ENCODE measurements around the gene GZF1.

DNA sequence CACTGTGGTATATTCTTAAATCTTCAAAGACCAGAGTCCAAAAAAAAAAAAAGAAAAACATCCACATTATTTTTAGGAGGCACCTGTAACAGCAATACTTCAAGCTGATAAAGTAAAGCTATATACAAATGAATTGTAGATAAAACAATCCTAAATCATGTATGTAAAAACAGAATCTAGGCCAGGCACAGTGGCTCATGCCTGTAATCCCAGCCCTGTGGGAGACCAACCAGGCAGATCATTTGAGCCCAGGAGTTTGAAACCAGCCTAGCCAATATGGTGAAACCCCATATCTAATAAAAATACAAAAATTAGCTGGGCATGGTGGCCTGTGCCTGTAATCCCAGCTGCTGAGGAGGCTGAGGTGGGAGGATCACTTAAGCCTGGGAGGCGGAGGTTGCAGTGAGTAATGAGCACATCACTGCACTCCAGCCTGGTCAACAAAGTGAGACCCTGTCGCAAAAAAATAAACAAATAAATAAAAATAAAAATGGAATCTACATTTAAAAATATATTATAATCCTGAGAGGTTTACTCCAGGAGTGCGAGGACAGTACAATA lies 52.0 kb downstream of the GZF1 start:
- TF ChIP-seq POLR2A (IDR thresholded peaks at IDR 0.05; ENCODE audit: low read length) (no peak), GATA1 (IDR thresholded peaks at IDR 0.05; ENCODE audit: low read depth, low read length) (no peak)
